HCT116 (cell line): Measurements from ENCODE around the gene GNAO1. TPM values are rescaled to one million over a fixed set of nuclear protein-coding genes. Genes with fewer than 3 reads are reported as not detected.

Experiments used
- ATAC-seq: fragments of 200-7000 bp; cut with Tn5 transposase; 2 replicates; pipeline ENCODE4 v1.9.1; 2020; ENCODE audit warnings: mild to moderate bottlenecking, moderate library complexity
- BruUV-seq: library from RNA; stranded (reverse); fragments of 400-500 nt; replicated peaks from 2 replicates; lab custom pipeline; 2021; lab: Mats Ljungman, UMichigan
- CTCF ChIA-PET: fragments of 300-600 bp; sonication (Branson Sonifier 250); formaldehyde crosslinking; loops from one replicate; lab custom pipeline; 2021; ENCODE audit warnings: antibody characterized with exemption; lab: Charles Lee
- POLR2A ChIA-PET: fragments of 300-600, 350-600 bp; sonication (Branson Sonifier 250); formaldehyde crosslinking; loops from one replicate; lab custom pipeline; 2021; ENCODE audit warnings: antibody characterized with exemption; lab: Charles Lee
- RAD21 ChIA-PET, 2 experiments: fragments of 300-600 bp; sonication (Branson Sonifier 250); formaldehyde crosslinking; loops; one replicate each; lab custom pipeline; 2023; ENCODE audit warnings: low total read pairs in 2 of 2; ENCODE audit not compliant: uncharacterized antibody in 2 of 2, unreplicated experiment in 2 of 2, low non-redundant PET in 1 of 2; lab: Charles Lee
- DNase-seq: peaks from one replicate; pipeline ENCODE4 v3.0.0-alpha.2; 2010; ENCODE audit warnings: low read depth, low spot score
- H2AFZ ChIP-seq: fragments of 200-600 bp; shearing (Covaris generic), sonication (generic); 2 replicates; pipeline ENCODE4 v1.6.1; 2017; ENCODE audit warnings: low read depth, mixed run types, mixed read lengths, antibody characterized with exemption, low read length; ENCODE audit not compliant: poor library complexity, severe bottlenecking
- H3K27ac ChIP-seq: 2 replicates; pipeline ENCODE4 v1.5.1; 2012; ENCODE audit warnings: low read depth, low read length
- H3K27me3 ChIP-seq: fragments of 200-600 bp; sonication (generic); 2 replicates; pipeline ENCODE4 v1.6.1; 2016; ENCODE audit warnings: mixed run types, low read length, mixed read lengths; ENCODE audit not compliant: insufficient read depth
- H3K36me3 ChIP-seq, 2 experiments: fragments of 200-500 bp in 1 of 2; fragments of 200-600 bp in 1 of 2; sonication (Bioruptor generic) in 1 of 2; sonication (generic) in 1 of 2; 2 replicates each; pipeline versions ENCODE4 v1.5.1 to v1.6.1; 2014 to 2016; ENCODE audit warnings: low read length in 2 of 2, inconsistent platforms in 1 of 2, mixed read lengths in 1 of 2, mixed run types in 1 of 2; ENCODE audit not compliant: insufficient read depth in 2 of 2, control insufficient read depth in 1 of 2
- H3K4me1 ChIP-seq, 2 experiments: fragments of 200-600 bp in 1 of 2; sonication (generic) in 1 of 2; 2 replicates each; pipeline versions ENCODE4 v1.5.1 to v1.6.1; 2012 to 2017; ENCODE audit warnings: low read length in 2 of 2, inconsistent platforms in 1 of 2, mild to moderate bottlenecking in 1 of 2, mixed read lengths in 1 of 2, mixed run types in 1 of 2, moderate library complexity in 1 of 2; ENCODE audit not compliant: insufficient read depth in 2 of 2, control insufficient read depth in 1 of 2
- H3K4me2 ChIP-seq: fragments of 200-600 bp; sonication (generic); 2 replicates; pipeline ENCODE4 v1.6.1; 2017; ENCODE audit warnings: mixed run types, low read length, mixed read lengths
- H3K4me3 ChIP-seq, 2 experiments: fragments of 200-600 bp in 1 of 2; sonication (generic) in 1 of 2; replicated peaks in 1 of 2; 2 replicates each; pipeline ENCODE4 v1.5.1; 2011 to 2016; ENCODE audit warnings: low read length in 2 of 2, control low read depth in 1 of 2, low read depth in 1 of 2, mild to moderate bottlenecking in 1 of 2, mixed read lengths in 1 of 2, mixed run types in 1 of 2
- H3K79me2 ChIP-seq: fragments of 200-600 bp; sonication (generic); 2 replicates; pipeline ENCODE4 v1.6.1; 2017; ENCODE audit warnings: mild to moderate bottlenecking, mixed run types, low read length, moderate library complexity, mixed read lengths; ENCODE audit not compliant: insufficient read depth
- H3K9ac ChIP-seq: fragments of 200-600 bp; sonication (generic); 2 replicates; pipeline ENCODE4 v1.6.1; 2016; ENCODE audit warnings: low read length, mixed read lengths
- H3K9me2 ChIP-seq: fragments of 200-600 bp; sonication (generic), shearing (Covaris generic); 2 replicates; pipeline ENCODE4 v1.6.1; 2017; ENCODE audit warnings: mixed run types, mild to moderate bottlenecking, moderate library complexity; ENCODE audit not compliant: insufficient read depth
- H3K9me3 ChIP-seq, 2 experiments: fragments of 200-500 bp in 1 of 2; fragments of 200-600 bp in 1 of 2; sonication (Bioruptor generic) in 1 of 2; sonication (generic) in 1 of 2; 2 replicates each; pipeline ENCODE4 v1.6.1; 2014 to 2017; ENCODE audit warnings: low read length in 2 of 2, mixed read lengths in 2 of 2, inconsistent platforms in 1 of 2, low read depth in 1 of 2, mild to moderate bottlenecking in 1 of 2, mixed run types in 1 of 2, moderate library complexity in 1 of 2; ENCODE audit not compliant: control insufficient read depth in 1 of 2, insufficient read depth in 1 of 2
- H4K20me1 ChIP-seq: fragments of 200-600 bp; sonication (generic), shearing (Covaris generic); 2 replicates; pipeline ENCODE4 v1.6.1; 2017; ENCODE audit warnings: mixed run types, mild to moderate bottlenecking, moderate library complexity; ENCODE audit not compliant: insufficient read depth
- CEBPB ChIP-seq: IDR thresholded peaks from 2 replicates; pipeline ENCODE4 v1.6.1; 2012; ENCODE audit warnings: low read depth
- CTCF ChIP-seq, 3 experiments: fragments of 200-600 bp in 1 of 3; sonication (generic) in 1 of 3; IDR thresholded peaks in 2 of 3; conservative IDR thresholded peaks in 1 of 3; 2 replicates each; pipeline ENCODE4 v1.5.1; 2012 to 2017; ENCODE audit warnings: low read depth in 2 of 3, low read length in 2 of 3, antibody characterized with exemption in 1 of 3, borderline replicate concordance in 1 of 3, control low read depth in 1 of 3, mild to moderate bottlenecking in 1 of 3, mixed read lengths in 1 of 3, mixed run types in 1 of 3, moderate library complexity in 1 of 3; ENCODE audit not compliant: insufficient read depth in 1 of 3
- EGR1 ChIP-seq: IDR thresholded peaks from 2 replicates; pipeline ENCODE4 v1.6.1; 2012; ENCODE audit warnings: low read depth
- FOSL1 ChIP-seq: IDR thresholded peaks from 2 replicates; pipeline ENCODE4 v1.6.1; 2012; ENCODE audit warnings: low read depth
- JUND ChIP-seq: IDR thresholded peaks from 2 replicates; pipeline ENCODE4 v1.6.1; 2012
- MAX ChIP-seq: IDR thresholded peaks from 2 replicates; pipeline ENCODE4 v1.6.1; 2012
- RAD21 ChIP-seq: IDR thresholded peaks from 2 replicates; pipeline ENCODE4 v1.6.1; 2012; ENCODE audit warnings: low read depth, mild to moderate bottlenecking
- ZFX ChIP-seq: fragments of 450-650 bp; IDR thresholded peaks from 2 replicates; pipeline ENCODE4 v1.6.1; 2017
- intact Hi-C: fragments of 100-400 bp; cut with micrococcal nuclease; formaldehyde crosslinking; loops from 2 replicates; pipeline ENCODE4 v1.10.0; 2022
- total RNA-seq: library from RNA; stranded (reverse); gene quantifications from one replicate; pipeline ENCODE4 v1.2.1, GENCODE V29; 2021; ENCODE audit not compliant: unreplicated experiment

GNAO1 gene
- total RNA-seq, 1 experiment from 2014 or later, result 0.12 TPM

- TF ChIP-seq CEBPB (no peak), MAX (no peak)
Observed at GRCh38 chr16:56234737-56235136, 43.4 kb downstream of the GNAO1 start (continued).

- Histone ChIP-seq H3K9ac (no peak overlapping the region), H3K9me2 (no peaks in the 10 kb centered on the region), H3K36me3 (no peaks in the 10 kb centered on the region), H2AFZ (no peak overlapping the region), H3K27ac (no peak overlapping the region), H3K27me3 (peaks cover 43% of the 10 kb centered on the region; the same call in 1 of the 2 replicates), H3K79me2 (no peaks in the 10 kb centered on the region), H3K9me3 (no peaks in the 10 kb centered on the region), H4K20me1 (no peaks in the 10 kb centered on the region), H3K4me2 (no peak overlapping the region), H3K4me1 (no peaks in the 10 kb centered on the region), H3K4me3 (no peak overlapping the region)
- ATAC-seq, result no peak
- CTCF ChIA-PET, result no interaction called here
- DNase-seq, result no peak
- no peak for TF ChIP-seq JUND
- no peak for TF ChIP-seq CTCF (IDR thresholded peaks at IDR 0.05 in 2 of 3, conservative IDR thresholded peaks at IDR 0.05 in 1 of 3; ENCODE audit: borderline replicate concordance in 1 of 3, insufficient read depth in 1 of 3, low read depth in 2 of 3, low read length in 2 of 3)
- TF ChIP-seq ZFX, result no peak
- no peak for TF ChIP-seq EGR1
- TF ChIP-seq FOSL1, result no peak
- no peak for TF ChIP-seq RAD21
- intact Hi-C loops, result no loop called here
- POLR2A ChIA-PET, result no interaction called here
- no TSS peak for BruUV-seq
- RAD21 ChIA-PET, result no interaction called here
Observed at GRCh38 chr16:56237451-56237930, 46.2 kb downstream of the GNAO1 start.
